HUES48 (cell line): ENCODE measurements around the gene KLKB1.
A peak's percentile ranks its signal among the peaks of the same experiment; 100 is the strongest.
"Not testable (repeated sequence)": the region's sequence is repeated elsewhere in the genome, so short reads cannot be mapped to it uniquely, and the experiment has no call there.

ENCODE experiments used
- H3K27ac ChIP-seq: one replicate; pipeline ENCODE4 v1.7.0; 2013; ENCODE audit warnings: low read depth, low read length, inconsistent platforms
- H3K27me3 ChIP-seq: 2 replicates; pipeline ENCODE4 v1.6.1; 2013; ENCODE audit warnings: mild to moderate bottlenecking, low read length; ENCODE audit not compliant: control insufficient read depth, insufficient read depth
- H3K36me3 ChIP-seq: 2 replicates; pipeline ENCODE4 v1.6.1; 2013; ENCODE audit warnings: low read length; ENCODE audit not compliant: control insufficient read depth, insufficient read depth
- H3K4me1 ChIP-seq: 2 replicates; pipeline ENCODE4 v1.6.1; 2013; ENCODE audit warnings: mild to moderate bottlenecking, low read length; ENCODE audit not compliant: control insufficient read depth, insufficient read depth
- H3K4me3 ChIP-seq: 2 replicates; pipeline ENCODE4 v1.5.1; 2013; ENCODE audit warnings: mild to moderate bottlenecking, low read depth, low read length
- H3K9ac ChIP-seq: 2 replicates; pipeline ENCODE4 v1.6.1; 2013; ENCODE audit warnings: mild to moderate bottlenecking, low read depth, low read length, moderate library complexity
- H3K9me3 ChIP-seq: 2 replicates; pipeline ENCODE4 v1.6.1; 2013; ENCODE audit warnings: low read length; ENCODE audit not compliant: control insufficient read depth, insufficient read depth

The KLKB1 gene

DNA sequence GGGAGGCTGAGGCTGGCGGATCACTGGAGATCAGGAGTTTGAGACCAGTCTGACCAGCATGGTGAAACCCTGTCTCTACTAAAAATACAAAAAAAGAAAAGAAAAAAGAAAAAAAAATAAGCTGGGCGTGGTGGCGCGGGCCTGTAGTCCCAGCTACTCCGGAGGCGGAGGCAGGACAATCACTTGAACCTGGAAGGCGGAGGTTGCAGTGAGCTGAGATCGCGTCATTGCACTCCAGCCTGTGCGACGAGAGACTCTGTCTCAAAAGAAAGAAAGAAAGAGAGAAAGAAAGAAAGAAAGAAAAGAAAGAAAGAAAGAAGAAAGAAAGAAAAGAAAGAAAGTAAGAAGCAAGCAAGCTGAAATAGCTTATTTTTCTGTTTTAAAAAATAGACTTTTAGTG lies 37.9 kb downstream of the KLKB1 start:
- Histone ChIP-seq H3K4me3 (peak overlapping the region; percentile 31; the same call in 1 of the 2 replicates), H3K27ac (peak overlapping the region; percentile 87), H3K9ac (peak overlapping the region; percentile 42; the same call in 1 of the 2 replicates), H3K4me1 (peaks cover 37% of the 10 kb centered on the region)
- not testable (repeated sequence) for H3K36me3 ChIP-seq, H3K9me3 ChIP-seq, H3K27me3 ChIP-seq

DNA sequence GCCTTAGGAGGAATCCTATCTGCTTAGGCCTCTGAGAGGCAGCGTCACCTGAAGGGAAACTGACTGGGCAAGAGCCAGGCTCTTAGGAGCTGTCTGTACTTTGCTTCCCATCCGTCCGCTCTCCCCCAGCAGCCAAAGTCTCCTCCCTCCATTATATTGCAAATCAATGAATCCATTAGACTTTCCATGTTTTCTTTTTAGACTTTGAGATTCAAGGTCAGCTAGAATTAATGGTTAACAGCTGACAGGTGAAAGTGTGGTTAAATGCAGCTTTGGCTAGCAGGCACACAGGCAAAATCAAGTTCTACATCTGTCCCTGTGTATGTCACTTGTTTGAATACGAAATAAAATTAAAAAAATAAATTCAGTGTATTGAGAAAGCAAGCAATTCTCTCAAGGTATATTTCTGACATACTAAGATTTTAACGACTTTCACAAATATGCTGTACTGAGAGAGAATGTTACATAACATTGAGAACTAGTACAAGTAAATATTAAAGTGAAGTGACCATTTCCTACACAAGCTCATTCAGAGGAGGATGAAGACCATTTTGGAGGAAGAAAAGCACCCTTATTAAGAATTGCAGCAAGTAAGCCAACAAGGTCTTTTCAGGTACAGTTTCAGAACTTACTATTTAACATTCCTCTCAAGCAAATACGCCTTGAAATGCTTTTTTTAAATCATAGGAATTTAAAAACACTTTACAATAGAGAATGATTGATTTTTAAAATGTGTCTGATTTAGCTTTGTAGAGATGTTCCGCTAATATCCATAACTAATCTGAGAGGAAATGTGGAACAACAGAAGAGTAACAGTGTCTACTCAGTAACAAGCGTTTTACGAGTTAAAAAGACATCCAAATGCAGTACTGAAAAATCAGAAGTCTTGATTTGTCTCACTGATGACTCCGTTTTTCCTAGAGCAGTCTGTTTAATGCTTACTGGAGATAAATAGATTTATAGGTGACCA lies 38.7 kb downstream of the KLKB1 start, which contains the start of gene F11:
Gene F11 (plus strand): TSS at position 507 of the 970 bp plus-strand sequence. CDS start 948 bp downstream, outside the sequence.
- H3K4me3 ChIP-seq: peak within 1 kb of the TSS; percentile 31
- H3K27me3 ChIP-seq: no peaks in the 10 kb centered on the region
- H3K27ac ChIP-seq: peak within 1 kb of the TSS; percentile 87
- H3K4me1 ChIP-seq: peaks cover 37% of the 10 kb centered on the region
- H3K9me3 ChIP-seq: no peaks in the 10 kb centered on the region
- peak within 1 kb of the TSS; percentile 42 for H3K9ac ChIP-seq
- no peaks in the 10 kb centered on the region for H3K36me3 ChIP-seq

DNA sequence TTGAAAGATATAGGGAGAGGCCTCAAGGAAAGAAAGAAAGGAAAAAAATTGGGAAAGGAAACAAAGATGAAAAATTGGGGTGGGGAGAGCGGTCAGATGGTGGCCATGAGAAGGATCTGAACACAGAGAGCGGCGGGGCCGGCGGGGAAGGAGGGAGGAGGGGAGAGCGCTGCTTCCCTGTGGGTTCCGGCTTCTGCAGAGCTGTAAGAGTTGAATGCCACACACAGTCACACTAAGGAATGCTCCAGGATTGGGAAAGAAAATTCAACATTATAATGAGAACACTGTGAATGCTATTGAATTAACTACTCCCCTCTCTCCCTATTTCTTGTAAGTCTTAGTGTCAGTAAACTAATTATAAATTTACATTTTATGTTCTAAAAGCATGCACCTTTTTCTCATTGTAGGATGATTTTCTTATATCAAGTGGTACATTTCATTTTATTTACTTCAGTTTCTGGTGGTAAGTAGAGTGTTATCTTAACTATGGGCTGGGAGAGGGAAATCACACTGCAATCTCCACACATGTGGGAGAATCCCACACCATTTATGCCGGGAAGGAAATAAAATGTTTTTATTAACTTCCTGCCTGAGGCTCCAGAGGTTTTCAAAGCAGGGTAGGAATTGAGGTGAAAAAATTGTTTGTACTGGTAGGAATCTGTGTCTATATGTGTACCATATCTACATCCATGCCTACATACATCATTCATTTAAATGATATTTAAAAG lies 39.6 kb downstream of the KLKB1 start:
- Histone ChIP-seq H3K27ac (peak overlapping the region; percentile 87), H3K36me3 (no peaks in the 10 kb centered on the region), H3K27me3 (no peaks in the 10 kb centered on the region), H3K9ac (peak overlapping the region; percentile 42), H3K4me3 (peak overlapping the region; percentile 31), H3K4me1 (peaks cover 37% of the 10 kb centered on the region), H3K9me3 (no peaks in the 10 kb centered on the region)

DNA sequence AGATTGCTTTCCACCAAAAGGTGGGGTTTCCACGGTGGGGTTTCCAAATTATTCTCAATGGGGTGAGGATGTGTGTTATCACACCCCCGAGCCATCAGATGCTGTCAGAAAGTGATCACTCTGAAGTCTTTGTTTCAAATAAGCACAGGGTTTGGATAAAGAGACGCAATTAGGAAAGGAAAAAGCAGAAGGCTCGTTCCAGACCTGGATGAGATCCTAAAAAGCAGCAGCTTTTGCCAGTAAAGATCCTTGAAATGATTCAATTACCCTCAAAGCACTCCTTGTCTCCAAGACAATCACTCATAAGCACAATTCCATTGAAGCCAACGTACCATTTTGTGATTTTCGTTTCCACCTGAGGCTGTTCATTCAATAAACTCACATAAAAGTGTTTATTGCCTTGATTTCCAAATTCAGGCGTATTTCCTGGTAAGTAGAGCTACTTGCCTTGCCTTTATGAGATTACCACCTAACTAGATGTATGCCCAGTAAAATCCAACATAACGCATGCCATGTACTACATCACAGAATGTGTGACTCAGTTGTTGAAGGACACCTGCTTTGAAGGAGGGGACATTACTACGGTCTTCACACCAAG lies 43.9 kb downstream of the KLKB1 start:
- Histone ChIP-seq H3K4me3 (no peak overlapping the region), H3K9ac (no peak overlapping the region), H3K27ac (no peak overlapping the region), H3K9me3 (no peaks in the 10 kb centered on the region), H3K36me3 (no peaks in the 10 kb centered on the region), H3K4me1 (peaks cover 19% of the 10 kb centered on the region), H3K27me3 (no peaks in the 10 kb centered on the region)

DNA sequence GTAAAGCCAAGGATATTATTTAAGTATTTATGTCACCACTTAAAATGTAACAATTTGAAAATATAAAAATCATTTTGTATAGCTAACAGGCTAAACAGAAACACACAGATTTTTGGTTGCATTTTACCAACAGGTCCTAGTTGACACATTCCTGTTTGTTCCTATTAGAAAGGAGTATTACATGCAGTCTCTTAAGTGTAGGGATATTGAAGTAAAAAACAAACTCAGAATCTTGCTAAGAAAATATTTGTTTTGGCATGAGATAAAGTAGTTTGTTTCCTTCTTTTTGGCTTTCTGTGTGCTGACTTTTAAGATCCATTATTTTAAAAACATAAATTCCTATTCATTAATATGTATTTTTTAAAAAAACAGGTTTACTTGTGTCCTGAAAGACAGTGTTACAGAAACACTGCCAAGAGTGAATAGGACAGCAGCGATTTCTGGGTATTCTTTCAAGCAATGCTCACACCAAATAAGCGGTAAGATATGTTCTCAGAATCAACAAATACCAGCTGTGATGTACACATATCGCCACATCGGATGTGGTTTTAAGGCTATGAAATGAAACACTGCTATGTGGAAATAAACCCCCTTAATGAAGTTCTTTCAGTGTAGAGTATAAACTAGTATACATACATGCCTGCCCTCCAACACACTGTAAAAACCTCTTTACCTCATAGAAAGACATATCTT lies 45.5 kb downstream of the KLKB1 start:
- no peak overlapping the region for H3K4me3 ChIP-seq

DNA sequence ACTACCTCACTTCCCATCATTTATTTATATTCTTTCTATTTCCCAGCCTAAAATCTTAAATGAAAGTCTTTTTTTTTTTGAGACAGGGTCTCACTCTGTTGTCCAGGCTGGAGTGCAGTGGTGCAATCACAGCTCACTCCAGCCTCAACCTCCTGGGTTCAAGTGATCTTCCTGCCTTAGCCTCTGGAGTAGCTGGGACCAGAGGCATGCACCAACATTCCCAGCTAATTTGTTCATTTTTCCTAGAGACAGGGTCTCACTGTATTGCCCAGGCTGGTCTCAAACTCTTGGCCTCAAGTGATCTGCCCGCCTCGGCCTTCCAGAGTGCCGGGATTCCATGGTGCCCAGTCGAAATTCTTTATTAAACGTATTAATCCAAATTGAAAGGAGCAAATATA lies 46.1 kb downstream of the KLKB1 start:
- not testable (repeated sequence) for H3K9me3 ChIP-seq, H3K9ac ChIP-seq, H3K36me3 ChIP-seq, H3K4me1 ChIP-seq, H3K27ac ChIP-seq, H3K4me3 ChIP-seq, H3K27me3 ChIP-seq

More for the DNA sequence above, 45.5 kb downstream of the KLKB1 start:
- H3K4me1 ChIP-seq: peaks cover 3% of the 10 kb centered on the region; the same call in 1 of the 2 replicates
- no peaks in the 10 kb centered on the region for H3K9me3 ChIP-seq
- H3K27ac ChIP-seq: no peak overlapping the region
- H3K36me3 ChIP-seq: no peaks in the 10 kb centered on the region
- no peak overlapping the region for H3K9ac ChIP-seq
- no peaks in the 10 kb centered on the region for H3K27me3 ChIP-seq

DNA sequence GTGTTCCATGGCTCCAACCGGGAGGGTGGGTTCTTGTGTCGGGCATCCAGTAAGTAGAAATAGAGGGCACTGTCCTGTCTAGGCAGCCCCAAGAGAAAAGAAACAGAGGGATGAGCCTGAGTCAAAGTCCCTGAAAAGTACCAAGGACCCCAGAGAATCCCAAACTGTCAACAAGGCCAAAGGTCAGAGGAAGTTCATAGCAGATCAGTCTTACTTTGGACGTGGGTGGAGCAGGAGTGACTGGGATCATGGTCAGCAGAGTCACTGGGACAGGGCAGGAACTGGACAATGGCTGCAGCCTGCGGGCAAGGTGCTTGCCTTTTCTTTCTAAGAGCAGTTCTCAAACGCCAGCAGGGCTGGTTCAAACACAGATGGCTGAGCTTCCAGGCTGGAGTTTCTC lies 56.0 kb downstream of the KLKB1 start:
- Histone ChIP-seq H3K27ac (no peak overlapping the region), H3K4me1 (no peaks in the 10 kb centered on the region), H3K36me3 (no peaks in the 10 kb centered on the region), H3K4me3 (no peak overlapping the region), H3K9ac (no peak overlapping the region), H3K27me3 (no peaks in the 10 kb centered on the region), H3K9me3 (no peaks in the 10 kb centered on the region)

DNA sequence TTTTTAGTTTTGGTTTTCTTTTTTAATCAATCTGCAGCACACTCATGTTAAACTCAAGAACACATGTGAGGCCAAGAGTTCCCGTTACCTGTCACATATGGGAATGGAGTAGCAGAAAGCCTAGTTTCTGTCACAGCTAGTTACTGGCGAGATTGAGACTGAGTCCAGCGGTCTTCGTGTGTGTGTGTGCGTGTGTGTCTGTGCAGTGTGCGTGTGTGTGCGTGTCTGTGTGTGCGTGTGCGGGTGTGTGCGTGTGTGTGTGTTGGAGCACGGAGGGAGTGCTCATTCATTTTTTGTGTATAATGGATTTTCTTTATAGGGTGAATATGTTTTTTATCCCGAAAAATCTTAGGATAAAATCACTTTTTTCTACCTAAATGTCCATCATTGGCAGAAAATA lies 57.8 kb downstream of the KLKB1 start:
- Histone ChIP-seq H3K36me3 (no peaks in the 10 kb centered on the region), H3K4me1 (no peaks in the 10 kb centered on the region), H3K9ac (no peak overlapping the region), H3K27ac (no peak overlapping the region), H3K27me3 (no peaks in the 10 kb centered on the region), H3K9me3 (no peaks in the 10 kb centered on the region), H3K4me3 (no peak overlapping the region)

DNA sequence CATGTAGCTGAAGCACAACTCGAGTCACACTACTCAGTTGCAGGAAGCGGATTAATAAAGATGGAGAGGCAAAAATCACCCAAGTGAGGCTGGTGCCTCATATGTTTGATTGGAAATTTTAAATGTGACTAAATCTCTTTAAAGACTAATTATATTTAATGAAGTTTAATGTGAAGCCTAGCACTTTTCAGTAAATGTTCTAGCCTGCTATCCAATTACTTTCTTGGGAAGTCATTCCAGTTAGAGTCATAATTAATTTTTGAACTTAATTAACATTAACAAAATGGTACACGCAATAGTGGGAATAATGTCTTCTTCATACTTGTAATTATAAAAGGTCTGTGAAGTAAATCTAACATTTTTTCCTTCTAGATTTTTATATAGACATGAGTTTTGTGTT lies 59.3 kb downstream of the KLKB1 start:
- H3K4me1 ChIP-seq: no peaks in the 10 kb centered on the region
- H3K9ac ChIP-seq: no peak overlapping the region
- H3K9me3 ChIP-seq: no peaks in the 10 kb centered on the region
- H3K27me3 ChIP-seq: no peaks in the 10 kb centered on the region
- H3K27ac ChIP-seq: no peak overlapping the region
- no peak overlapping the region for H3K4me3 ChIP-seq
- no peaks in the 10 kb centered on the region for H3K36me3 ChIP-seq

DNA sequence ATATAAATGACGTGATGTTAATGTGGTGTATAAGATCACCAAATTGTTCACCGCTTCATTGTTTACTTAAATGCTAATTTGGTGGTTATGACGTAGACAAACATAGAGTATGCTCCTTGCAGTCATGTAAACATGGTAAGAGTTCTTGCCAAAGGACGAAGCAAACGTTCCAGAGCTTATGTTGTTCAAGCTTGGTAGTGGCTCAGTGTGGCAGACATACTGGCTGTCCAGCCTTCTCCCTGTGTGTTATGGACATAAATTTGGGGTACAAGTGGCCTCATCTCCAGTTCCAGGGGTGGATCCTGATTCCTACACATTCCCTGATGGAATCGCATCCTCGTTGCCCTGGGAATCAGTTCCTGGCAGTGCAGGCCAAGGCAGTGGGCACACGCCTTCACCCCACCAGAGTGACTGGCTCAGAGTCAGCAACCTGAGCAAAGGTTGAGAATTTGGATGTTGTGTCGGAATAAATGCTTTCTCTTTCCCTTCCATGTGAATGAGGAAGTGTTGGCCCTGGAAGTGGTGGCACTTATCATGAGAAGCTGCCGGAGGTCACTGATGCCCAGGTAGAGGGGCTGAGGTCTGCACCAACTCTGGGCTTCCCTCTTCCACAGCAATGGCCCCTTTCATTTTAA lies 64.1 kb downstream of the KLKB1 start:
- Histone ChIP-seq H3K4me1 (0 out of 2 replicates have a peak, but pooled peaks cover 5% of the 10 kb centered on the region), H3K9ac (no peak overlapping the region), H3K27me3 (no peaks in the 10 kb centered on the region), H3K9me3 (no peaks in the 10 kb centered on the region), H3K36me3 (no peaks in the 10 kb centered on the region), H3K27ac (no peak overlapping the region), H3K4me3 (no peak overlapping the region)
